Left ventricle myocardium inferior (tissue), 1 donor: ENCODE results near the gene RPL6. TPM values are rescaled to one million over a fixed set of nuclear protein-coding genes. Genes with fewer than 3 reads are reported as not detected.

Experiments
- DNase-seq: peaks from one replicate; pipeline ENCODE4 v3.0.0-alpha.2; 2020
- H3K27ac ChIP-seq: fragments of 200-600 bp; replicated peaks from 2 replicates; pipeline ENCODE4 v1.8.0; 2021
- H3K27me3 ChIP-seq: fragments of 200-600 bp; 2 replicates; pipeline ENCODE4 v1.8.0; 2021; ENCODE audit warnings: low read depth
- H3K36me3 ChIP-seq: fragments of 200-600 bp; 2 replicates; pipeline ENCODE4 v1.8.0; 2021
- H3K4me1 ChIP-seq: fragments of 200-600 bp; 2 replicates; pipeline ENCODE4 v1.8.0; 2021
- H3K4me3 ChIP-seq: fragments of 200-600 bp; 2 replicates; pipeline ENCODE4 v1.8.0; 2021; ENCODE audit warnings: mild to moderate bottlenecking, moderate library complexity
- H3K9me3 ChIP-seq: fragments of 200-600 bp; replicated peaks from 2 replicates; pipeline ENCODE4 v1.8.0; 2021
- intact Hi-C: fragments of 100-400 bp; cut with micrococcal nuclease; formaldehyde crosslinking; loops from one replicate; pipeline ENCODE4 v1.11.0; 2022
- total RNA-seq: library from RNA; stranded (reverse); fragmentation: NEBNext Ultra II Directional; extraction: Animal tissue kit (Norgen Biotek cat#: 25700); gene quantifications from one replicate; pipeline ENCODE4 v1.2.1, GENCODE V29; 2021
- TF ChIP-seq, protein P1 (sequence below): fragments of 200-600 bp; IDR thresholded peaks from 2 replicates; pipeline ENCODE4 v1.8.0; 2021; ENCODE audit warnings: antibody characterized with exemption, mild to moderate bottlenecking, borderline replicate concordance
- donor health status: DM: no; HTN: yes; CAD: no; lungs with severe emphysema.

The RPL6 gene
- total RNA-seq, 1 donor from 2014 or later = 572 TPM

- Histone ChIP-seq H3K36me3 (no peaks in the 10 kb centered on the region), H3K4me3 (no peak overlapping the region), H3K27me3 (no peaks in the 10 kb centered on the region), H3K4me1 (peaks cover 32% of the 10 kb centered on the region), H3K9me3 (no peaks in the 10 kb centered on the region), H3K27ac (no peak overlapping the region)
- DNase-seq = no peak
- intact Hi-C loops = no loop called here
- TF ChIP-seq, protein P1, sequence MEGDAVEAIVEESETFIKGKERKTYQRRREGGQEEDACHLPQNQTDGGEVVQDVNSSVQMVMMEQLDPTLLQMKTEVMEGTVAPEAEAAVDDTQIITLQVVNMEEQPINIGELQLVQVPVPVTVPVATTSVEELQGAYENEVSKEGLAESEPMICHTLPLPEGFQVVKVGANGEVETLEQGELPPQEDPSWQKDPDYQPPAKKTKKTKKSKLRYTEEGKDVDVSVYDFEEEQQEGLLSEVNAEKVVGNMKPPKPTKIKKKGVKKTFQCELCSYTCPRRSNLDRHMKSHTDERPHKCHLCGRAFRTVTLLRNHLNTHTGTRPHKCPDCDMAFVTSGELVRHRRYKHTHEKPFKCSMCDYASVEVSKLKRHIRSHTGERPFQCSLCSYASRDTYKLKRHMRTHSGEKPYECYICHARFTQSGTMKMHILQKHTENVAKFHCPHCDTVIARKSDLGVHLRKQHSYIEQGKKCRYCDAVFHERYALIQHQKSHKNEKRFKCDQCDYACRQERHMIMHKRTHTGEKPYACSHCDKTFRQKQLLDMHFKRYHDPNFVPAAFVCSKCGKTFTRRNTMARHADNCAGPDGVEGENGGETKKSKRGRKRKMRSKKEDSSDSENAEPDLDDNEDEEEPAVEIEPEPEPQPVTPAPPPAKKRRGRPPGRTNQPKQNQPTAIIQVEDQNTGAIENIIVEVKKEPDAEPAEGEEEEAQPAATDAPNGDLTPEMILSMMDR = no peak
These were observed 40.5 kb downstream of the RPL6 start for GRCh38 chr12:112368856-112369255.

DNA sequence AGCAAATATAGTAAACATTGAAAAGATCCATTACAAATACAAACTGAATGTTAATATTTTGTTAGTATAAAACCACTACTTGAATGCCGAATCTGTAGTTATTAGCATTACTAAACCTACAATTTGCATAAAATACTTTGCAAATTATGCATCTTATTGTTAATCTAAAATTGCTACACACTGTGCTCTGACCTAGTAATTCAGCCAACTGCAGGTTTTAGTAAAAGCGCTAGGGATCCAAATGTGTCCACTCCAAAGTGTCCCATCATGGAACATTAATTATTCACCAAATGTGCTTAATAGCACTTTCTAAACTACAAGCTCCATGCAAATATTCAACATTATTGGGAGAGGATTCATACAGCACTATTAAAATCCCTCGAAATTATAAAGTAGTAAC, 41.4 kb downstream of the RPL6 start:
- Histone ChIP-seq H3K4me1 (peaks cover 23% of the 10 kb centered on the region), H3K27ac (no peak overlapping the region), H3K36me3 (no peaks in the 10 kb centered on the region), H3K4me3 (no peak overlapping the region), H3K9me3 (no peaks in the 10 kb centered on the region), H3K27me3 (no peaks in the 10 kb centered on the region)
- intact Hi-C loops = no loop called here
- TF ChIP-seq, protein P1 = no peak
- DNase-seq = no peak

- no peak for DNase-seq
- Histone ChIP-seq H3K4me3 (no peak overlapping the region), H3K27ac (no peak overlapping the region), H3K27me3 (no peaks in the 10 kb centered on the region), H3K4me1 (peaks cover under 1% of the 10 kb centered on the region), H3K36me3 (no peaks in the 10 kb centered on the region), H3K9me3 (no peaks in the 10 kb centered on the region)
- TF ChIP-seq, protein P1 = no peak
- intact Hi-C loops = no loop called here
These were observed 47.1 kb downstream of the RPL6 start for GRCh38 chr12:112362310-112362709.

GRCh38 chr12:112361271-112361670, 48.1 kb downstream of the RPL6 start:
- H3K4me3 ChIP-seq = no peak overlapping the region
- H3K4me1 ChIP-seq = peaks cover 5% of the 10 kb centered on the region
- H3K27me3 ChIP-seq = no peaks in the 10 kb centered on the region
- no peaks in the 10 kb centered on the region for H3K36me3 ChIP-seq
- no peak overlapping the region for H3K27ac ChIP-seq
- no peak for DNase-seq
- no peaks in the 10 kb centered on the region for H3K9me3 ChIP-seq
- TF ChIP-seq, protein P1 = no peak
- intact Hi-C loops = no loop called here

GRCh38 chr12:112359290-112359689, 50.1 kb downstream of the RPL6 start:
- Histone ChIP-seq H3K36me3 (no peaks in the 10 kb centered on the region), H3K27me3 (no peaks in the 10 kb centered on the region), H3K4me1 (peaks cover 5% of the 10 kb centered on the region), H3K9me3 (no peaks in the 10 kb centered on the region), H3K27ac (no peak overlapping the region), H3K4me3 (no peak overlapping the region)
- intact Hi-C loops = no loop called here
- DNase-seq = no peak
- TF ChIP-seq, protein P1 = no peak

DNA sequence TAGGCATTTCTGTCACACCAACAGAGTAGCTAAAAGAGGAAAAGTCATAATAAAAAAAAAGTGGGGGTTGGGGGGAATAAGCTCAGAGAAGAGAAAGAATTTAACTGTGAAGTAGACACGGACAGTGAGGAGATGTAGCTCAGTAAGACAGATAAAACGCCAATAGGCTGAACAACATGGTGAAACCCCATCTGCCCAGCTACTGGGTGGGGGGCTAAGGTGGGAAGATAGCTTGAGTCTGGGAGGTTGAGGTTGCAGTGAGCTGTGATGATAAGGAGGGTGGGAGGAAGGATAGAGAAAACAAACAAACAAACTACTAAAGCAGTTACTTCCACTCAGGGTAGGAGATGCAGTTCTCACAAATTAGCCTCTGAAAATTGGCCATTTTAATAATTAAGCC, 52.2 kb downstream of the RPL6 start:
- H3K27me3 ChIP-seq = no peaks in the 10 kb centered on the region
- no peak for DNase-seq
- TF ChIP-seq, protein P1 = no peak
- H3K27ac ChIP-seq = no peak overlapping the region
- no peaks in the 10 kb centered on the region for H3K9me3 ChIP-seq
- intact Hi-C loops = no loop called here
- no peaks in the 10 kb centered on the region for H3K36me3 ChIP-seq
- H3K4me3 ChIP-seq = no peak overlapping the region
- H3K4me1 ChIP-seq = peaks cover 18% of the 10 kb centered on the region
